ENCODE measurements around the gene RELN.

DNA sequence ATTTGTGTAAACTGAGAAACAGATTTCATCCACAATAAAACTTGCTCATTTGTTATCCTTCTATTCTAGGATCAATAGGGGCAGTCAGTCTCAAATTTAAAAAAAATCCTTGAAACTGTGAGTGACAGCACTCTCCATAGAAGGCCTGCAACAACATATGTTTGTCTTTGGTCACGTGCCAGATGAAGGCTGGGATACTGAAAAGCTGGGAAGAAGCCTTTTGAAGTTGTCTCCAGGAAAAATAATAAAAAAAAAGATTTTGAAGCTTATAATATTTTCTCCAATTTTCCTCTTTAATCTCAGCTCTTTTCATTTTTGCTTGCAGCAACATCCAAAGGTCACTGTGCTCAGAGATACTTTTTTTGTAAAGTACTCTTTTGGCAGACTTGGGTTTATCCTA lies 414.9 kb downstream of the RELN start:
- TF ChIP-seq RFX5 (IDR thresholded peaks at IDR 0.05; ENCODE audit: low read depth, low read length), result no peak
- no peak for TF ChIP-seq REPIN1 (CRISPR knock-in tag; IDR thresholded peaks at IDR 0.05; ENCODE audit: borderline replicate concordance, low read depth)
- no peak for TF ChIP-seq POGZ (CRISPR knock-in tag; IDR thresholded peaks at IDR 0.05)
- TF ChIP-seq POLR2A (IDR thresholded peaks at IDR 0.05; ENCODE audit: insufficient read depth in 1 of 2, low read depth in 2 of 2, low read length in 2 of 2), result no peak
- no peak for TF ChIP-seq NR3C1 (CRISPR knock-in tag; IDR thresholded peaks at IDR 0.05)
- TF ChIP-seq ZBTB1 (CRISPR knock-in tag; IDR thresholded peaks at IDR 0.05; ENCODE audit: borderline replicate concordance), result no peak
- TF ChIP-seq KLF15 (CRISPR knock-in tag; IDR thresholded peaks at IDR 0.05; ENCODE audit: borderline replicate concordance), result no peak
- no peak for TF ChIP-seq NONO (IDR thresholded peaks at IDR 0.05)
- no peak for TF ChIP-seq NONO (CRISPR knock-in tag; conservative IDR thresholded peaks at IDR 0.05)
- no peak for TF ChIP-seq ZNF530 (CRISPR knock-in tag; IDR thresholded peaks at IDR 0.05; ENCODE audit: low read depth)
- no peak for TF ChIP-seq FIP1L1 (IDR thresholded peaks at IDR 0.05; ENCODE audit: borderline replicate concordance, insufficient read depth, low read depth, low read length)
- no peak for TF ChIP-seq NFIB (CRISPR knock-in tag; IDR thresholded peaks at IDR 0.05; ENCODE audit: borderline replicate concordance)
- no peak for TF ChIP-seq HIC2 (CRISPR knock-in tag; IDR thresholded peaks at IDR 0.05; ENCODE audit: low read depth)
- TF ChIP-seq ATF2 (CRISPR knock-in tag; IDR thresholded peaks at IDR 0.05), result no peak
- no peak for TF ChIP-seq TRIM24 (CRISPR knock-in tag; IDR thresholded peaks at IDR 0.05)
